ENCODE measurements around the gene GAGE12H. TPM values are rescaled to one million over a fixed set of nuclear protein-coding genes. Genes with fewer than 3 reads are reported as not detected.

Gene GAGE12H
- total RNA-seq: not detected in 2 replicates

GRCh38 chrX:49579649-49580048, at the start of gene GAGE12H:
TSS of gene GAGE12H (plus strand) at chrX:49579949. CDS start at chrX:49581104, 1,155 bp downstream.

GRCh38 chrX:49531877-49532276, 47.9 kb upstream of the GAGE12H start, which contains the start of gene GAGE12C:
TSS of gene GAGE12C (plus strand) at chrX:49532177. CDS start at chrX:49533332, 1,155 bp downstream.

GRCh38 chrX:49541433-49541832, 38.3 kb upstream of the GAGE12H start, which contains the start of gene GAGE12D:
TSS of gene GAGE12D (plus strand) at chrX:49541733. CDS start at chrX:49542888, 1,155 bp downstream.

GRCh38 chrX:49550989-49551388, 28.8 kb upstream of the GAGE12H start, which contains the start of gene GAGE12E:
TSS of gene GAGE12E (plus strand) at chrX:49551289. CDS start at chrX:49552444, 1,155 bp downstream.

GRCh38 chrX:49560542-49560941, 19.2 kb upstream of the GAGE12H start, which contains the start of gene GAGE12F:
TSS of gene GAGE12F (plus strand) at chrX:49560842. CDS start at chrX:49561997, 1,155 bp downstream.

GRCh38 chrX:49570100-49570499, 9.6 kb upstream of the GAGE12H start, which contains the start of gene GAGE12G:
TSS of gene GAGE12G (plus strand) at chrX:49570400. CDS start at chrX:49571555, 1,155 bp downstream.

GRCh38 chrX:49589196-49589595, 9.4 kb downstream of the GAGE12H start, which contains the start of gene GAGE2A:
TSS of gene GAGE2A (plus strand) at chrX:49589496. CDS start at chrX:49590651, 1,155 bp downstream.

GRCh38 chrX:49598720-49599119, 19.0 kb downstream of the GAGE12H start, which contains the start of gene GAGE1:
TSS of gene GAGE1 (plus strand) at chrX:49599020. CDS start at chrX:49600175, 1,155 bp downstream.

Other genes with a start within 250 kb of the GAGE12H start
- gene GAGE13, start 248.4 kb upstream of the GAGE12H start, total RNA-seq: not detected in 2 replicates
- gene GAGE12C, start 47.8 kb upstream of the GAGE12H start, total RNA-seq: not detected in 2 replicates
- not detected in 2 replicates for gene GAGE12D, start 38.2 kb upstream of the GAGE12H start, total RNA-seq
- not detected in 2 replicates for gene GAGE12E, start 28.7 kb upstream of the GAGE12H start, total RNA-seq
- gene GAGE12F, start 19.1 kb upstream of the GAGE12H start, total RNA-seq: not detected in 2 replicates
- not detected in 2 replicates for gene GAGE12G, start 9.5 kb upstream of the GAGE12H start, total RNA-seq
- gene GAGE2A, start 9.5 kb downstream of the GAGE12H start, total RNA-seq: not detected in 2 replicates
- gene GAGE1, start 19.1 kb downstream of the GAGE12H start, total RNA-seq: not detected in 2 replicates
- not detected in 2 replicates for gene PAGE1, start 116.0 kb downstream of the GAGE12H start, total RNA-seq
- gene PAGE4, start 249.4 kb downstream of the GAGE12H start, total RNA-seq: not detected in 2 replicates

All from airway epithelial cell (primary cell).